SK-N-SH treated with all-trans-retinoic acid at 6 μM for 48 hours (cell line): ENCODE measurements around the gene SORCS1.

Experiments
- ATAC-seq: fragments of 200-7000 bp; cut with Tn5 transposase; 3 replicates; pipeline ENCODE4 v1.9.1; 2020; ENCODE audit warnings: mild to moderate bottlenecking, moderate library complexity
- ARNTL ChIP-seq: fragments of 450-650 bp; formaldehyde crosslinking; IDR thresholded peaks from 2 replicates; pipeline ENCODE4 v1.5.0; 2020; ENCODE audit warnings: low read depth, mild to moderate bottlenecking, moderate library complexity, borderline replicate concordance
- CREB5 ChIP-seq: fragments of 250-450 bp; sonication (Bioruptor Pico); IDR thresholded peaks from 2 replicates; pipeline ENCODE4 v1.5.1; 2020; ENCODE audit warnings: low read depth, mild to moderate bottlenecking, moderate library complexity
- CSDC2 ChIP-seq: fragments of 250-450 bp; sonication (Bioruptor Pico); IDR thresholded peaks from 2 replicates; pipeline ENCODE4 v1.5.0; 2020; ENCODE audit warnings: mild to moderate bottlenecking, moderate library complexity
- ESRRG ChIP-seq: fragments of 250-450 bp; sonication (Bioruptor Pico); IDR thresholded peaks from 2 replicates; pipeline ENCODE4 v1.6.1; 2021; ENCODE audit warnings: mild to moderate bottlenecking
- GLIS3 ChIP-seq: fragments of 250-450 bp; sonication (Bioruptor Pico); IDR thresholded peaks from 2 replicates; pipeline ENCODE4 v1.5.0; 2020; ENCODE audit warnings: mild to moderate bottlenecking, moderate library complexity
- ISL1 ChIP-seq: fragments of 250-450 bp; sonication (Bioruptor Pico); IDR thresholded peaks from 2 replicates; pipeline ENCODE4 v2.1.2; 2022; ENCODE audit warnings: mild to moderate bottlenecking, moderate library complexity
- OSR1 ChIP-seq: fragments of 250-450 bp; sonication (Bioruptor Pico); IDR thresholded peaks from 2 replicates; pipeline ENCODE4 v1.8.0; 2022; ENCODE audit warnings: moderate library complexity, mild to moderate bottlenecking, inconsistent platforms
- POU6F1 ChIP-seq: fragments of 250-450 bp; sonication (Bioruptor Pico); IDR thresholded peaks from 2 replicates; pipeline ENCODE4 v1.8.0; 2021; ENCODE audit warnings: low read depth, mild to moderate bottlenecking, moderate library complexity, borderline replicate concordance
- SNAI2 ChIP-seq: fragments of 250-450 bp; sonication (Bioruptor Pico); IDR thresholded peaks from 2 replicates; pipeline ENCODE4 v1.5.0; 2020; ENCODE audit warnings: mild to moderate bottlenecking, moderate library complexity
- TCF4 ChIP-seq: fragments of 250-450 bp; sonication (Bioruptor Pico); IDR thresholded peaks from 2 replicates; pipeline ENCODE4 v1.8.0; 2021; ENCODE audit warnings: mild to moderate bottlenecking, moderate library complexity, borderline replicate concordance
- TOX ChIP-seq: fragments of 250-450 bp; sonication (Bioruptor Pico); IDR thresholded peaks from 2 replicates; pipeline ENCODE4 v1.8.0; 2021; ENCODE audit warnings: mild to moderate bottlenecking, moderate library complexity, borderline replicate concordance
- ZC3H10 ChIP-seq: fragments of 250-450 bp; sonication (Bioruptor Pico); IDR thresholded peaks from 2 replicates; pipeline ENCODE4 v1.5.1; 2021; ENCODE audit warnings: mild to moderate bottlenecking, moderate library complexity
- ZFP3 ChIP-seq: fragments of 250-450 bp; sonication (Bioruptor Pico); IDR thresholded peaks from 2 replicates; pipeline ENCODE4 v1.5.0; 2020; ENCODE audit warnings: mild to moderate bottlenecking, moderate library complexity
- ZFP30 ChIP-seq: fragments of 450-650 bp; formaldehyde crosslinking; IDR thresholded peaks from 2 replicates; pipeline ENCODE4 v1.5.0; 2022; ENCODE audit warnings: mild to moderate bottlenecking, moderate library complexity
- ZNF565 ChIP-seq: fragments of 450-650 bp; formaldehyde crosslinking; conservative IDR thresholded peaks from 2 replicates; pipeline ENCODE4 v1.5.0; 2020; ENCODE audit warnings: low read depth, mild to moderate bottlenecking, moderate library complexity
- ZNF70 ChIP-seq: fragments of 450-650 bp; formaldehyde crosslinking; IDR thresholded peaks from 2 replicates; pipeline ENCODE4 v1.5.0; 2020; ENCODE audit warnings: mild to moderate bottlenecking, moderate library complexity
- ZNF8 ChIP-seq: fragments of 450-650 bp; formaldehyde crosslinking; IDR thresholded peaks from 2 replicates; pipeline ENCODE4 v1.5.0; 2020; ENCODE audit warnings: mild to moderate bottlenecking, moderate library complexity
- TF ChIP-seq, protein P1 (sequence below): fragments of 250-450 bp; sonication (Bioruptor Pico); IDR thresholded peaks from 2 replicates; pipeline ENCODE4 v1.5.0; 2020; ENCODE audit warnings: mild to moderate bottlenecking, moderate library complexity
- TF ChIP-seq, protein P2 (sequence below): fragments of 250-450 bp; sonication (Bioruptor Pico); IDR thresholded peaks from 2 replicates; pipeline ENCODE4 v1.5.1; 2021; ENCODE audit warnings: mild to moderate bottlenecking, moderate library complexity
- TF ChIP-seq, protein P3 (sequence below): fragments of 250-450 bp; sonication (Bioruptor Pico); IDR thresholded peaks from 2 replicates; pipeline ENCODE4 v1.8.0; 2020; ENCODE audit warnings: mild to moderate bottlenecking, moderate library complexity, borderline replicate concordance

SORCS1 gene

GRCh38 chr10:106680061-106680460 is 484.4 kb downstream of the SORCS1 start:
- TF ChIP-seq TOX (no peak), SNAI2 (CRISPR knock-in tag) (no peak), CSDC2 (no peak)
- TF ChIP-seq, protein P1, sequence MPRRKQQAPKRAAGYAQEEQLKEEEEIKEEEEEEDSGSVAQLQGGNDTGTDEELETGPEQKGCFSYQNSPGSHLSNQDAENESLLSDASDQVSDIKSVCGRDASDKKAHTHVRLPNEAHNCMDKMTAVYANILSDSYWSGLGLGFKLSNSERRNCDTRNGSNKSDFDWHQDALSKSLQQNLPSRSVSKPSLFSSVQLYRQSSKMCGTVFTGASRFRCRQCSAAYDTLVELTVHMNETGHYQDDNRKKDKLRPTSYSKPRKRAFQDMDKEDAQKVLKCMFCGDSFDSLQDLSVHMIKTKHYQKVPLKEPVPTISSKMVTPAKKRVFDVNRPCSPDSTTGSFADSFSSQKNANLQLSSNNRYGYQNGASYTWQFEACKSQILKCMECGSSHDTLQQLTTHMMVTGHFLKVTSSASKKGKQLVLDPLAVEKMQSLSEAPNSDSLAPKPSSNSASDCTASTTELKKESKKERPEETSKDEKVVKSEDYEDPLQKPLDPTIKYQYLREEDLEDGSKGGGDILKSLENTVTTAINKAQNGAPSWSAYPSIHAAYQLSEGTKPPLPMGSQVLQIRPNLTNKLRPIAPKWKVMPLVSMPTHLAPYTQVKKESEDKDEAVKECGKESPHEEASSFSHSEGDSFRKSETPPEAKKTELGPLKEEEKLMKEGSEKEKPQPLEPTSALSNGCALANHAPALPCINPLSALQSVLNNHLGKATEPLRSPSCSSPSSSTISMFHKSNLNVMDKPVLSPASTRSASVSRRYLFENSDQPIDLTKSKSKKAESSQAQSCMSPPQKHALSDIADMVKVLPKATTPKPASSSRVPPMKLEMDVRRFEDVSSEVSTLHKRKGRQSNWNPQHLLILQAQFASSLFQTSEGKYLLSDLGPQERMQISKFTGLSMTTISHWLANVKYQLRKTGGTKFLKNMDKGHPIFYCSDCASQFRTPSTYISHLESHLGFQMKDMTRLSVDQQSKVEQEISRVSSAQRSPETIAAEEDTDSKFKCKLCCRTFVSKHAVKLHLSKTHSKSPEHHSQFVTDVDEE, result no peak
- TF ChIP-seq, protein P2, sequence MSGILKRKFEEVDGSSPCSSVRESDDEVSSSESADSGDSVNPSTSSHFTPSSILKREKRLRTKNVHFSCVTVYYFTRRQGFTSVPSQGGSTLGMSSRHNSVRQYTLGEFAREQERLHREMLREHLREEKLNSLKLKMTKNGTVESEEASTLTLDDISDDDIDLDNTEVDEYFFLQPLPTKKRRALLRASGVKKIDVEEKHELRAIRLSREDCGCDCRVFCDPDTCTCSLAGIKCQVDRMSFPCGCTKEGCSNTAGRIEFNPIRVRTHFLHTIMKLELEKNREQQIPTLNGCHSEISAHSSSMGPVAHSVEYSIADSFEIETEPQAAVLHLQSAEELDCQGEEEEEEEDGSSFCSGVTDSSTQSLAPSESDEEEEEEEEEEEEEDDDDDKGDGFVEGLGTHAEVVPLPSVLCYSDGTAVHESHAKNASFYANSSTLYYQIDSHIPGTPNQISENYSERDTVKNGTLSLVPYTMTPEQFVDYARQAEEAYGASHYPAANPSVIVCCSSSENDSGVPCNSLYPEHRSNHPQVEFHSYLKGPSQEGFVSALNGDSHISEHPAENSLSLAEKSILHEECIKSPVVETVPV, result no peak
- ATAC-seq, result no peak

- no peak for ATAC-seq
- TF ChIP-seq ZNF8 (no peak), TCF4 (no peak), ZC3H10 (CRISPR knock-in tag) (no peak)
Observed at GRCh38 chr10:106679314-106679713, 485.2 kb downstream of the SORCS1 start.

DNA sequence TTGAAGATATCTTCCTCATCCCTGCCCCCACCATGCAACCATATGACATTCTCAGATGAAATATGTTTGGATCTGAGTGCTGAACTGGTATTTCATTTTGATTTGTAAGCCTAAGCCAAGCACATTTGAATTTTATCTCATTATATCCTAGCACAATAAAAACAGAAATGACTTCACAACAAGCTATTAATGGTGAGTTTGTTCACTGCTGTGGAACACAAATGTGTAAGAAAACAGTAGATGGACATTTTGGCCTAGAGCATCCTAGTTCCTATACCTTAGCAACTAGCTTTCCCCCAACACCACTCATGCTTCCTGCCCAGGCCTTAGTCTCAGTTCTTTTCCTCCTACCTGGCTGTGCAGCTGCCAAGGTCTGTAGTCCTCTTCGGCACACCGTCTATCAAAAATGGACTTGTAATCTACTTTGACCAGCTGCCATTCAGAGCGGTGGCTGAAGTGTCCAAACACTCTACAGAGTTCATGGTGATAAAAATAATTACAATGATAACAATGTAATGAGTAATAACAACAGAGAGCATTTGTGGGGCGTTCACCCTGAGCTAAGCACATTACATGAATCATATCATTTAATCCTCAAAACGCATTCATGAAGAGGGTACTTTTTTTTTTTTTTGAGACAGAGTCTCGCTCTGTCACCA is 491.9 kb downstream of the SORCS1 start:
- no peak for ATAC-seq
- TF ChIP-seq CSDC2 (no peak), OSR1 (CRISPR knock-in tag) (no peak), ZC3H10 (CRISPR knock-in tag) (no peak), ZNF70 (CRISPR knock-in tag) (no peak), ZFP3 (CRISPR knock-in tag) (no peak), ZNF565 (CRISPR knock-in tag) (no peak), ZFP30 (CRISPR knock-in tag) (no peak), ARNTL (CRISPR knock-in tag) (no peak)
- TF ChIP-seq, protein P2, result no peak

DNA sequence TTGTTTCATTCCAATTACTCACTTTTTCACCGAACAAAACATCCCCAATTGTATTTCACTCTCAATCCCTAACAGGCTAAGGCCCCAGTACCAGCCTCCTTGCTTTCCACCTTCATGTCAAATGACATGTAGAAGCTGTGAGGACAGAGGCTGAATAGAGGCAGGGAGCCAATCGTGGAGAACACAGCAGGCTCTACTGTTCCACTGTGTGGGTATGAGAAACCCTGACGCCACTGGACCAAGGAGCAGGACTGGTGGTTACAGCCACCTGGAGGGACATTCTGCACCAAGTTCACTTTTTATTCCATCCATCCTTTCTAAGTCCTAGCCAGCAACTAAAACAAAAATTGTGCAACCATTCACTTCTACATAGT is 502.8 kb downstream of the SORCS1 start:
- TF ChIP-seq GLIS3 (CRISPR knock-in tag), result no peak
- no peak for TF ChIP-seq ESRRG (CRISPR knock-in tag)
- TF ChIP-seq SNAI2 (CRISPR knock-in tag), result no peak
- no peak for TF ChIP-seq CREB5 (CRISPR knock-in tag)
- no peak for TF ChIP-seq OSR1 (CRISPR knock-in tag)
- TF ChIP-seq, protein P1, result no peak
- TF ChIP-seq, protein P3, sequence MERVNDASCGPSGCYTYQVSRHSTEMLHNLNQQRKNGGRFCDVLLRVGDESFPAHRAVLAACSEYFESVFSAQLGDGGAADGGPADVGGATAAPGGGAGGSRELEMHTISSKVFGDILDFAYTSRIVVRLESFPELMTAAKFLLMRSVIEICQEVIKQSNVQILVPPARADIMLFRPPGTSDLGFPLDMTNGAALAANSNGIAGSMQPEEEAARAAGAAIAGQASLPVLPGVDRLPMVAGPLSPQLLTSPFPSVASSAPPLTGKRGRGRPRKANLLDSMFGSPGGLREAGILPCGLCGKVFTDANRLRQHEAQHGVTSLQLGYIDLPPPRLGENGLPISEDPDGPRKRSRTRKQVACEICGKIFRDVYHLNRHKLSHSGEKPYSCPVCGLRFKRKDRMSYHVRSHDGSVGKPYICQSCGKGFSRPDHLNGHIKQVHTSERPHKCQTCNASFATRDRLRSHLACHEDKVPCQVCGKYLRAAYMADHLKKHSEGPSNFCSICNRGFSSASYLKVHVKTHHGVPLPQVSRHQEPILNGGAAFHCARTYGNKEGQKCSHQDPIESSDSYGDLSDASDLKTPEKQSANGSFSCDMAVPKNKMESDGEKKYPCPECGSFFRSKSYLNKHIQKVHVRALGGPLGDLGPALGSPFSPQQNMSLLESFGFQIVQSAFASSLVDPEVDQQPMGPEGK (CRISPR knock-in tag), result no peak
- TF ChIP-seq ZC3H10 (CRISPR knock-in tag), result no peak
- TF ChIP-seq ARNTL (CRISPR knock-in tag), result no peak
- no peak for TF ChIP-seq TCF4
- no peak for TF ChIP-seq ZNF565 (CRISPR knock-in tag)
- no peak for TF ChIP-seq ZNF8
- TF ChIP-seq ISL1, result no peak
- TF ChIP-seq POU6F1 (CRISPR knock-in tag), result no peak
- ATAC-seq, result no peak
